Activated CD8-positive, alpha-beta memory T cell treated with anti-CD3 and anti-CD28 coated beads for 4 hours (primary cell): ENCODE data around the gene WNK1.
"Not testable (repeated sequence)": the region's sequence is repeated elsewhere in the genome, so short reads cannot be mapped to it uniquely, and the experiment has no call there.

Experiments used
- DNase-seq, 2 donors: peaks; one replicate each; pipeline ENCODE4 v3.0.0-alpha.2; 2020; ENCODE audit warnings: low read depth in 2 of 2

Gene WNK1

DNA sequence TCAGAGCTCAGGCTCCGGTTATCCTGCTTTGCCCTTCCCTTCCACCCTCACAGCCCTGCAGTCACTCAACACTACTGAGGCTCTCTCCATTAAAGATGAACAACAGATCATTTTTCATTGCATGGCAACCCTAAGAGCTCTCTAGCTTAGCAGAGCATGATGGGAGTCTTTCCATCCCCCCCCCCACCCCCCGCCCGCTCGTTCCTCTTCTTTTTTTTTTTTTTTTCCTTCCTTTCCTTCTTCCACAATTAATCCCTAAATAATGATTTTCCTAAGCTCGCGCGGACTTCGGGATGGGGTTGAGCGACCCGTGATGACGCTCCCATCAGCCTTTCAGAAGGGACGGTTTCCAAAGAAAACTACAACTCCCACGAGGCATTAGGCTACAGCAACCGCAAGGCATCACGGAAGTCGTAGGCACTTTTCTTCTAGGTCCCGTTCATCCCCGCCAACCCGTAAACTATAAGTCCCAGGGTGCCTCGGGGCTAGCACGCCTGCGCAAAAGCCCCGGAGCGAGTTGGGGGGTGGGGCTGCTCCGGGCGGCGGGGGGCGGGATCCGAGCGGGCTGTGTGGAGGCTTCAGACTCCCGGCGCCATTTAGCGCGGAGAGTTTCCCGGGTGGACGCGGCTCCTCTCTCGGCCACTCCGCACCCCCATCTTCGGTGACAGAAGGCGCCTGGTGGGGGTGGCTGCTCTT lies at the start of gene WNK1:
Gene WNK1, plus strand, starts transcription at position 581 of the 696 bp plus-strand sequence. CDS start 987 bp downstream, outside the sequence.
- DNase-seq = peak; percentile 96

GRCh38 chr12:704516-705242 lies 47.7 kb upstream of the WNK1 start:
- DNase-seq = no peak

- DNase-seq = not testable (repeated sequence)
Measured at GRCh38 chr12:708084-708483, 44.3 kb upstream of the WNK1 start.

- DNase-seq = no peak
Measured at GRCh38 chr12:709455-710020, 42.8 kb upstream of the WNK1 start.

DNA sequence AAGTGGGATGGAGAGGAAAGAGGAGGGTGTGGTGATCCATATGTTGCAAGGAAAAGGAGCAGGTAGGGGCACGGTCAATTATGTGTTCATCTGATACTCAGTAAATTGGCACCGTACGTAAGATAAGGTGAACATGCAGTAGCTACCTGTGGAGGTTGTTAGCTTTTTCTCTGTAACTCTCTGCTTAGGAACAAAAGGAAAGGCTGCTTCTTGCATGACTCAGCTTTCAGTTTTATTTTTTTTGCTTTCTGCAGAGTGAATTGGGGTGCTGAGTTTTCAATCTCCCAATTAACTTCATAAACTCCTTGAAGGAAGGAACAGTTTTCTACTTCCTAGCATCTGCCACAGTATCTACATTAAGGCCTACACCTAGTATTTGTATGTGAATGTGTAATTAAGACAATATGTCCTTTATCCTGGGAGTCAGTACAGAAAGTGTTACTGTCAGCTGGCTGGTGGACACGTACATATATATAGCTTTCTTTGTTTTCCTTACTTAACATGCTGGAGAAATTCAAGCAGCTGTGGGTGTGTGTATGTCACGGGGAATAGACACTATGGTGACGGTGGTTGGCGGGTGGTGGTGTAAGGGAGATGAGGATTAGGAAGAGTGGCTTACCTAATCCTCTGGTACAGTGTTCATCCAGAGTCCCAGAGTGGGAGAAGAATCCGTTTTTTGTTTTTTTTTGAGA lies 40.1 kb upstream of the WNK1 start:
- no peak for DNase-seq

DNA sequence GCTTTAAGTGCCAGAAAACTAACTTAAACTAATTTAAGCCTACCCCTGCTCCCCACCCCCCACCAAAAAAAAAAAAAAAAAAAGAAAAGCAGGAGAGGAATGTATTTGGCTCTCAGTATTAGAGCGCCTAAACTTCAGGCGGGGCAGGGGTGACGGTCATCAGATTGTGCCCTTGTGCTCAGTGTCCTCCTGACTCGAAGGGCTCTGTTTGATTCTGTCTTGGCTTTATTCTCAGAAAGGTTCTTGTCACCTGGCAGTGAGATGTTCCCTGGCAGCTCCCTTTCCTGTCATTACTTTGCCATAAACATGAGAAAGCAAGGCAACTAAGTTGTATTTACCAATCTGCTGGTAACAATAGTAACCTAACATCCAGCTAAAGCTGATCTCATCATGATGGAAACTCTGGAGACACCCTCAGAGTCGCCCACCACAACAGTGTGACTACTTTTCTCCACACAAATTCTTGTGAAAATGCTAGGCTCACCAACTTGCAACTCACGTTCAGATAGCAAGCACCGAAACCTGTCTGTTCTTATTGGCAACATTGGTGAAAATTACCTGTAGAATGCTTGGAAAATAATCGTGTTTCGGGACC lies 39.0 kb upstream of the WNK1 start:
- peak in 1 of 2 donors; percentile 13 for DNase-seq

DNA sequence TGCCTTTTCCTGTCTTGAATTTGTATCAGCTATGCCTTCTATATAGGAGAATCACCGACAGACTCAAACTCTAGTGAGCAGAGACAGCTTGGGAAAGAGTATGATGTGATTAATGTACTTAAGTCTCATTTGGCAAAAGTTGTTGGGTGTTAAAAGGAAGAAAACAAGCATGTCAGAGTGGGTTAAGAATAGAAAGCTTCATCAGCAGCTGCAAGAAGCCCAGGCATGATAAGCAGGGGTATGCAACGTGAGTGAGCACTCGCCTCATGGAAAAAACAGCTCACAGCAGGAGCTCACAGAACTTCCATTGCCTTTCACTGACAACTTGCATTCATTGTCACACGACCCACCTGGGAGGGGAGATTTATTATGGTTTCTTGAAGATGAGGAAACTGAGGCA lies 35.9 kb upstream of the WNK1 start:
- DNase-seq = peak in 1 of 2 donors; percentile 20

GRCh38 chr12:718756-719102 lies 33.6 kb upstream of the WNK1 start:
- no peak for DNase-seq

- DNase-seq = no peak
Measured at GRCh38 chr12:720231-720941, 32.0 kb upstream of the WNK1 start.

GRCh38 chr12:724194-724855 lies 28.1 kb upstream of the WNK1 start:
- DNase-seq = no peak

DNA sequence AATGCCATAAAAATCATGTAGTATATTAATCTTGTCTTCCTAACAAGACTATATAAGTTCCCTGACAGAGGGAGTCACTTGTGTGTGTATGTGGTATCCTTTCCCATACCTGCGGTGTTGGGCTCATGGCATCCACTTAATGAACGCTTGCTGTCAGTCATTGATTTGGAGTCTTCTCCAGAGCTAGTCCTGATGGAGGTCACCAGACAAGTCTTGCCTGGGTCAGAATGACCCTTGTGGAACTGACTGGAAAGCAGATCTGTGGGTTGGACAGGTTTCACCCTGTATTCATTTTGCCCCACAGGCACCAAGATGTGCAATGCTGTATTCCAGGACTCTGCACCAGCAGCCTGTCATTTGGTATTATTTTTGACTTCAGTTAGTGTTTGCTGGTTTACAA lies 27.3 kb upstream of the WNK1 start:
- DNase-seq = no peak

GRCh38 chr12:726281-727140 lies 25.9 kb upstream of the WNK1 start:
- no peak for DNase-seq

GRCh38 chr12:727321-727720 lies 25.1 kb upstream of the WNK1 start:
- no peak for DNase-seq

- DNase-seq = no peak
Measured at GRCh38 chr12:728781-729180, 23.6 kb upstream of the WNK1 start.

DNA sequence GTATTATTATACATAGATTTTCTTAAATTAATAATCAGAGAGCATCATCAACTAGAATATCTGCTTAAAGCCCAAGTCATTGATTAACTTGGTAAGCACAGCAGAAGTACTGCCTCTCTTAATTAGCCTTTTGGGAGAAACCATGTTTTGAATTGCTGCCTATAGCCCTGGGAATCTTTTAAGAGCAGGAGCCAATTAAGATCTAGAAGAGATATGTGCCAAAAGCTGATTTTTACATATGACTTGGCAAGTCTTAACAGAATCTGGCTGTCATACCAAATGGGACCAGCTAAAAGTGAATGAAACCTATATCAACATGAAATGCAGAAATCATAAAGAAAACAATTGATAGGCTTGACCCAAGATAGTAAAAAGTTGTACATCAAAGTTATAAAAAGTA lies 23.2 kb upstream of the WNK1 start:
- no peak for DNase-seq

GRCh38 chr12:730550-730949 lies 21.8 kb upstream of the WNK1 start:
- DNase-seq = no peak

- no peak for DNase-seq
Measured at GRCh38 chr12:737122-737739, 15.1 kb upstream of the WNK1 start.

GRCh38 chr12:738712-739111 lies 13.7 kb upstream of the WNK1 start:
- DNase-seq = no peak

DNA sequence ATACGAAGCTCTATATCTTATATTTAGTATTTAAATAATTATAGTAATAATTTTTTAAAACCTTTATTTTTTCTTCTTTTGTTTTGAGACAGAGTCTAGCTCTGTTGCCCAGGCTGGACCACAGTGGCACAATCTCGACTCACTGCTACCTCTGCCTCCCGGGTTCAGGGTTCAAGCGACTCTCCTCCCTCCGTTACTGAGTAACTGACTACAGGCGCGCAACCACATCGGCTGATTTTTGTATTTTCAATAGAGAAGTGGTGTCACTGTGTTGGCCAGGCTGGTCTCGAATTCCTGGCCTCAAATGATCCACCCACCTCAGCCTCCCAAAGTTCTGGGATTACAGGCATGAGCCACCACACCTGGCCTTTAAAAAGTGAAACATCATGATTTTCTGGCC lies 13.0 kb upstream of the WNK1 start:
- DNase-seq = no peak

DNA sequence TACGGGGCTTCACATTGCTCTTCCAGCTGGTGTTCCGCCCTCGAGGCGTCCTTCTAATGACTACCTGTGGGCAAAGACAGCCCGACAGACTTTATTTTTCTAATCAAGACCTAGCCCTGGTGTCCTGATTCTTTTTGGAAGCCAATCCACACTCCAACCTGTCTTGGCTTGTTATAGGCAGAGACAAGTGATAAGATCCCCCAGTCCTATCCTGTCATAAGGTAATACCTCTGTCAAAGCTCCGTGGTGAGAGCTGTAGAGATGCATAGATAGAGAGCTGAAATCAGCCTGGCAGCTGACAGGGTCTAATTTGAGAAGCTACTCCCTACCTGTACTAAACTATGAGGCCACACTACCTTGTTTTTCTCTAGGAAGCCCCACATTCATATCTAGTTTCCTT lies 11.5 kb upstream of the WNK1 start:
- no peak for DNase-seq
